Kidney (tissue), 14 donors: Measurements from ENCODE around the gene GTSF1L. TPM values are rescaled to one million over a fixed set of nuclear protein-coding genes. Genes with fewer than 3 reads are reported as not detected.
A peak's percentile ranks its signal among the peaks of the same experiment; 100 is the strongest.

Experiments used
- DNase-seq, 5 donors: peaks; one replicate each; pipeline ENCODE4 v3.0.0-alpha.2; 2013 to 2020
- FAIRE-seq: peaks from 2 replicates; lab custom pipeline; 2012; peaks lifted over from hg19 to GRCh38; lab: Jason Lieb, UNC
- H3K27ac ChIP-seq, 2 donors: one replicate each; pipeline ENCODE4 v1.7.0; 2013; ENCODE audit warnings: low read depth in 2 of 2, low read length in 2 of 2, inconsistent platforms in 1 of 2
- H3K27me3 ChIP-seq: one replicate; pipeline ENCODE4 v1.7.1; 2013; ENCODE audit warnings: low read length, inconsistent platforms; ENCODE audit not compliant: control insufficient read depth, insufficient read depth
- H3K36me3 ChIP-seq, 3 donors: one replicate each; pipeline versions ENCODE4 v1.7.0 to v1.7.1; 2013; ENCODE audit warnings: low read length in 3 of 3, control low read depth in 1 of 3, inconsistent platforms in 1 of 3; ENCODE audit not compliant: insufficient read depth in 3 of 3, control insufficient read depth in 2 of 3
- H3K4me1 ChIP-seq, 3 donors: one replicate each; pipeline versions ENCODE4 v1.7.0 to v1.7.1; 2013; ENCODE audit warnings: low read length in 3 of 3, inconsistent platforms in 1 of 3, low read depth in 1 of 3; ENCODE audit not compliant: control insufficient read depth in 2 of 3, insufficient read depth in 2 of 3
- H3K4me3 ChIP-seq, 3 donors: one replicate each; pipeline versions ENCODE4 v1.7.0 to v1.8.1; 2013; ENCODE audit warnings: low read length in 3 of 3, control low read depth in 1 of 3, inconsistent platforms in 1 of 3
- H3K9ac ChIP-seq, 3 donors: one replicate each; pipeline versions ENCODE4 v1.7.0 to v1.7.1; 2013; ENCODE audit warnings: low read length in 3 of 3, control low read depth in 1 of 3, inconsistent platforms in 1 of 3
- H3K9me3 ChIP-seq, 3 donors: one replicate each; pipeline versions ENCODE4 v1.7.0 to v1.7.1; 2013; ENCODE audit warnings: low read length in 3 of 3, control low read depth in 1 of 3, inconsistent platforms in 1 of 3; ENCODE audit not compliant: control insufficient read depth in 2 of 3, insufficient read depth in 1 of 3
- intact Hi-C: fragments of 100-400 bp; cut with DNase I; formaldehyde crosslinking; loops from one replicate; pipeline ENCODE4 v1.11.1; 2022
- polyA plus RNA-seq: library from polyadenylated mRNA; stranded (reverse); fragments of 350-450 nt; fragmentation: Illumina TruSeq; extraction: RNeasy Lipid Tissue Mini Kit (QIAGEN cat#74804); gene quantifications from one replicate; pipeline ENCODE4 v1.2.3, GENCODE V29; 2014; ENCODE audit warnings: low read depth, low replicate concordance; ENCODE audit not compliant: insufficient read depth
- total RNA-seq: library from RNA; stranded (reverse); fragmentation: NEBNext Ultra II Directional; extraction: Animal tissue kit (Norgen Biotek cat#: 25700); gene quantifications from one replicate; pipeline ENCODE4 v1.2.1, GENCODE V29; 2021
- TF ChIP-seq, protein P1 (sequence below): IDR thresholded peaks from 3 replicates; pipeline ENCODE4 v1.5.1; 2012; ENCODE audit warnings: mild to moderate bottlenecking, moderate library complexity, borderline replicate concordance; ENCODE audit not compliant: insufficient read depth; ENCODE audit errors: extremely low read depth
- donor health status: control.
- donor health status: control.
- donor health status: control.
- donor health status: control.
- donor health status: control.
- donor health status: DM: yes; HTN: yes; CAD: no.
- donor health status: Normal renal cell carcinoma (clear cell type).

Gene GTSF1L
- total and polyA plus RNA-seq, 2 donors from 2014 or later: not detected

DNA sequence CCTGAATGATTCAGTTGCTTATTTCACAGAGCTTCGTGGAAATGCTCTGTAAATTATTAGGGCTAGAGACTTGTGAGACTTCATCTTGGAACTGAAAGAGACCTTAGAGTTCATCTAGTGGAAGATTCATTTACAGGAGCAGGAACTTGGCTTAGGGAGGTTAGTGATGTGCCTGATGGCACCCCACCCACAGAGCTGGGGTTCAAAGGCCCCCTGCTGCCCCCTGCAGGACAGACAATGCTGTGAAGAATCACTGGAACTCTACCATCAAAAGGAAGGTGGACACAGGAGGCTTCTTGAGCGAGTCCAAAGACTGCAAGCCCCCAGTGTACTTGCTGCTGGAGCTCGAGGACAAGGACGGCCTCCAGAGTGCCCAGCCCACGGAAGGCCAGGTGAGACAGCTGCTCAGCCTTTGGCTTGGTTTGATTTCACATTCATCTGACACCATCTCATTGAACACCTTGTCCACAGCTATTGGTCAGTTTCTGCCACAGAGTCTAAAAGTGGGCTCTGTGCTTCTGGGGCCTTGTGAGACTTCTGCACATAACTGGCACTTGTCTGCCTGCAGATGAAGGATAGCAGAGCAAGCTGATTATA, 34.8 kb downstream of the GTSF1L start:
- DNase-seq: peak in 4 of 5 donors; percentile 28 to 51 (median 35)
- H3K9me3 ChIP-seq: no peaks in the 10 kb centered on the region
- no peak overlapping the region for H3K27ac ChIP-seq
- TF ChIP-seq, protein P1, sequence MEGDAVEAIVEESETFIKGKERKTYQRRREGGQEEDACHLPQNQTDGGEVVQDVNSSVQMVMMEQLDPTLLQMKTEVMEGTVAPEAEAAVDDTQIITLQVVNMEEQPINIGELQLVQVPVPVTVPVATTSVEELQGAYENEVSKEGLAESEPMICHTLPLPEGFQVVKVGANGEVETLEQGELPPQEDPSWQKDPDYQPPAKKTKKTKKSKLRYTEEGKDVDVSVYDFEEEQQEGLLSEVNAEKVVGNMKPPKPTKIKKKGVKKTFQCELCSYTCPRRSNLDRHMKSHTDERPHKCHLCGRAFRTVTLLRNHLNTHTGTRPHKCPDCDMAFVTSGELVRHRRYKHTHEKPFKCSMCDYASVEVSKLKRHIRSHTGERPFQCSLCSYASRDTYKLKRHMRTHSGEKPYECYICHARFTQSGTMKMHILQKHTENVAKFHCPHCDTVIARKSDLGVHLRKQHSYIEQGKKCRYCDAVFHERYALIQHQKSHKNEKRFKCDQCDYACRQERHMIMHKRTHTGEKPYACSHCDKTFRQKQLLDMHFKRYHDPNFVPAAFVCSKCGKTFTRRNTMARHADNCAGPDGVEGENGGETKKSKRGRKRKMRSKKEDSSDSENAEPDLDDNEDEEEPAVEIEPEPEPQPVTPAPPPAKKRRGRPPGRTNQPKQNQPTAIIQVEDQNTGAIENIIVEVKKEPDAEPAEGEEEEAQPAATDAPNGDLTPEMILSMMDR: peak; percentile 32
- intact Hi-C loops: no loop called here
- no peaks in the 10 kb centered on the region for H3K36me3 ChIP-seq
- no peaks in the 10 kb centered on the region for H3K4me1 ChIP-seq
- FAIRE-seq: no peak
- H3K4me3 ChIP-seq: no peak overlapping the region
- no peak overlapping the region for H3K9ac ChIP-seq
- H3K27me3 ChIP-seq: no peaks in the 10 kb centered on the region

DNA sequence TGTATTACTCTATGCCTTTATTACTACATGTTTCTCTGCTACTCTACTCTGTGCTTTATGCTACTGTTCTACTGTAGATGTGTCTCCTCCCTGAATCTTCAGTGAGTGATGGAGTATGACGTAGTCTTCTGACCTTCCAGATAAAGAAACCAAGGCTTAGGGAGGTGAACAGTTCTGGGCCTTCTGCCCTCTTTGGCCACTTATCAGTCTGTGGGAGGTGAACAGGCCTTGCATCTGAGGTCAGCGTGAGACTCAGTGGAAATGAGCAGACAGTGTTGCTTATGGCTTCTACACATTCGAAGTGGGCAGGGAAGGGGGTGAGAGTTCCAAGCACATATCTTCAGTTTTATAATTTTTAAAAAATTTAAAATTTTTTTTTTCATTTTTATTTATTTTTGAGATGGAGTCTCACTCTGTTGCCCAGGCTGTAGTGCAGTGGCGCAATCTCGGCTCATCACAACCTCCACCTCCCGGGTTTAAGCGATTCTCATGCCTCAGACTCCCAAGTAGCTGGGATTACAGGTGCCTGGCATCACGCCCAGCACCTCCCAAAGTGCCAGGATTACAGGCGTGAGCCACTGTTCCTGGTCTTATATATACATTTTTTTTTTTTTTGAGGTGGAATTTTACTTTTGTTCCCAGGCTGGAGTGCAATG, 35.7 kb downstream of the GTSF1L start:
- H3K36me3 ChIP-seq: no peaks in the 10 kb centered on the region
- no peak overlapping the region for H3K4me3 ChIP-seq
- H3K27ac ChIP-seq: no peak overlapping the region
- TF ChIP-seq, protein P1: no peak
- FAIRE-seq (no peak), DNase-seq (no peak)
- intact Hi-C loops: no loop called here
- no peak overlapping the region for H3K9ac ChIP-seq
- H3K4me1 ChIP-seq: no peaks in the 10 kb centered on the region
- no peaks in the 10 kb centered on the region for H3K9me3 ChIP-seq
- H3K27me3 ChIP-seq: no peaks in the 10 kb centered on the region

DNA sequence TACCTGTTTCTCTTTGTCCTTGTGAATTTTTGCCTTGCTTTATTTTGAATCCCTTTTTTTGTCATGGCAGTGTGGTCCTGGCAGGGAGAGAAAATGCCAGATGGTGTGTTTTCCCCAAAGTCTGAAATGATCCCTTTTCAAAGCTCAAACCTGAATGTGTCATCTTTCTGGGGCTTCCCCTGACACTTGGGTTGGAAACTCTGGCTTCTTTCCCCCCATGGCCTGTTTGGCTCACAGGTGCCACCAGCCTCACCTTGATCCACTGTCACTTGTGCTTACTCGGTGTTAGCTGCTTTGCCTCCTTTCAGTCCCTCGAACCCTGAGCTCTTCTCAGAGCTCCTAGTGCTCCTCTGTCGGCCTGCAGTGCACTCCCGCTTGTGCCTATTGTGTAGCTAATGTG, 37.6 kb downstream of the GTSF1L start:
- no peaks in the 10 kb centered on the region for H3K4me1 ChIP-seq
- DNase-seq (no peak), FAIRE-seq (no peak)
- no peaks in the 10 kb centered on the region for H3K36me3 ChIP-seq
- H3K27ac ChIP-seq: no peak overlapping the region
- intact Hi-C loops: no loop called here
- H3K4me3 ChIP-seq: no peak overlapping the region
- no peaks in the 10 kb centered on the region for H3K27me3 ChIP-seq
- TF ChIP-seq, protein P1: no peak
- H3K9me3 ChIP-seq: no peaks in the 10 kb centered on the region
- H3K9ac ChIP-seq: no peak overlapping the region
